NCI-H2227 (cell line): ENCODE results near the gene HLA-DRA.
A peak's percentile ranks its signal among the peaks of the same experiment; 100 is the strongest.
"Not testable (repeated sequence)": the region's sequence is repeated elsewhere in the genome, so short reads cannot be mapped to it uniquely, and the experiment has no call there.

Experiments used
- DNase-seq: peaks from one replicate; lab custom pipeline; 2025; ENCODE audit not compliant: unreplicated experiment; lab: John Stamatoyannopoulos, UW

Gene HLA-DRA

GRCh38 chr6:32430179-32430578 is 9.5 kb upstream of the HLA-DRA start:
- no peak for DNase-seq

DNA sequence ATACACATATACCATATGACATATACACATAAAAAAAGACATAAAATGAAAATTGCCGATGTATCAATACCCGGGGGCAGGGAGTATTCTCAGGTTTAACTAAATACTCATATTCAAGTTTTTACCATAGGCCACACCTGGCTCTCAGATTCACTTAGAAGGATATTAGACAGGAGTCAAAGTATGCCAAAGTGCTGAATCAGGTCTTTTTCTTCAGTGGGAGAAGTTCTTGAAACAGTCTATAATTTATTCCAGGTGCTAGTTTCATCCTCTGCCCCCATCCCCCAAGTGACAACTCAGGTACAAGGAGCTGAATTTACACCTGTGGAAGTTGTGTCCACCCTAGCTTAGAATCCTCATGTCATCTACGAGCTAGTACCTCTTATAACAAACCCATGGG is 8.5 kb upstream of the HLA-DRA start:
- no peak for DNase-seq

DNA sequence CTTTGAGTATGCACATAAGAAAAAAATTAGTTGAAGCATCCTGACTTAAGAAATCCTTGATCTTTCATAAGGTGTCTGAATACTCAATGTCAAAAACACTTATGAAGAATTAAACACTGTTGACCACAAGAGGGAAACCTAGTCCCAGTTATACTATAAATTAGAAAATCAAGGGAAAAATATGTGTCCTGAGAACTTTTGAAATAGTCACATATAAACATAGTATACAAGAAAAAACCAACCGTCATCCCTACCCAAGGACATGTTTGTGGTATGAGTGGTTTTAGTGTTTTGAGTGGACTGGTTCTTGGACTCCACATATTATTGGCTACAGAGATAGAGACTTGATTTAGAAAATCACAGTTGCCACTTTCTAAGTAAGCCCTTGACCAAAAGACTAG is 7.6 kb upstream of the HLA-DRA start:
- DNase-seq: peak; percentile 18

GRCh38 chr6:32433950-32434349 is 5.7 kb upstream of the HLA-DRA start:
- DNase-seq: not testable (repeated sequence)

GRCh38 chr6:32436186-32436585 is 3.5 kb upstream of the HLA-DRA start:
- no peak for DNase-seq

DNA sequence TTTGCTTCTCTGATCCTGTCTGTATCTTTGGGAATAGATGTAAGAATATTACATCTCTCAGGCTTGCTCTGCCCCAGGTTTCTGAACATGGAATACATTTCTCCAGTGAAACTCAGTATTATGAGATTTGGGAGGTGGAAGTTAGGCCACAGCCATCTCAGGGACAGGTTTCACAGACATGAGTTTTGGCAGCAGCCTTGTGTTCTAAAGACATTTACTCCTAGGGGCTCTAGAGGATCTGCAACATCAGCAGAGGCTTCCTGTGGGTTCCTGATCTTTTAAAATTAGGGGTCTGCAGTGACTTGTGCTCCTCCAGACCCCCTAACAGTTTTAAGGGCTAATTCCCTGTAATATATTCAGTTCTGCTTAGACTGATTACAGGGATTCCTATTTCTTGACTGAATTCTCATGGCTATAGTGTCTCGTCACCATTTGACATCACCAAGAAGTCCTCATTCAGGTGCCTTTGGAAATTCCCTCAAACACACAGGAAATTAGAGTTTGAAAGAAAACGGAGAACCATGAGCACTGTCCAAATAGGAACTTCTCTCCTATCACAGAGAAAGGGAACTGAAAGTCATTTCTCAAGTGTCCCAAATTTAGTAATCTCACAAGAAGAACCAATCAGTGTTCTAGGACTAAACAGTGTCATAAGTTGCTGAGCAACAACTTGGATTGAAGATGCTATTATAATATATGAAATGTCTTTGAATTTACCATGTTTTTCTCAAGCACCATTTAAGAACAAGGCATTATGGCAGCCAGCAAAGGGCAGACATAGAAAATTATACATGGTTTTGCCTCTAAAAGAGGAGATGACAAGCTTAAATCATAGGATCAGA is 2.5 kb upstream of the HLA-DRA start:
- no peak for DNase-seq

GRCh38 chr6:32439139-32439538 is 548 bp upstream of the HLA-DRA start:
- no peak for DNase-seq

GRCh38 chr6:32442243-32442667 is 2.6 kb downstream of the HLA-DRA start:
- DNase-seq: no peak

- DNase-seq: no peak
Measured at GRCh38 chr6:32442977-32443552, 3.4 kb downstream of the HLA-DRA start.

DNA sequence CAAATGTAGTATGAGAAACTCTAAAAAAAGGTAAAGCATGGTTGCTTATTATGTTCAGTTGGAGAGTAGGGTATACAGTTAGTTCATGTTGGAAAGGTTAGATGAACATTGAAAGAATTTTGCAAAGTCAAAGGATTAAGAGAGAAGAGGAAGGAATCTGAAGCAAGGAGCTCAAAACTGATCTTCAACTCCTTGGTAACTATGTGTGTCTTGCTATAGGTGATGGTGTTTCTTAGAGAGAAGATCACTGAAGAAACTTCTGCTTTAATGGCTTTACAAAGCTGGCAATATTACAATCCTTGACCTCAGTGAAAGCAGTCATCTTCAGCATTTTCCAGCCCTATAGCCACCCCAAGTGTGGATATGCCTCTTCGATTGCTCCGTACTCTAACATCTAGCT is 4.7 kb downstream of the HLA-DRA start:
- no peak for DNase-seq

DNA sequence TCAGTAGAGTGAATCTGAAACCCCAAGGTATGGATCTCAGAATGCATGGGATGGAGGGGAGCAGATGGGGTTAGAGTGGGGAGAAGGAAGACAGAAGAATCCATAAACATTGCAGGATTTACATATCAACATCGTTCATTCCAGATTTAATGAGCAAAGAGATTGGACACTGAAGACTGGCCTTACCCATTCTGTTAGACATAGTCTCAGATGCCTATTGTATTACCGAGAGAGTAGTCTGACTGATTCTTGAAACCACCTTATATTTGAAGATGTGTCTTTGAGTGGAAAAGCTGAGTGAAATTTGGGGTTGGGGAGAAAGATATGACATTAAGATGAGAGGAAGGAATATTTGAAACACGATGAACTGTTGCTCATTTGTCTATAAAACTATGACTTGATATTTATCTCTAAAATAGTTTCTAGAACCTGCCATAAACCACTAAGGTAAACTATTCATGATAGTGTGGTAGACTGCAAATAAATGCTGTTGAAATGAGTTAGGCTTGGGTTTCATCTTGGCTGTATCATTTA is 5.7 kb downstream of the HLA-DRA start:
- no peak for DNase-seq

GRCh38 chr6:32447932-32448331 is 8.2 kb downstream of the HLA-DRA start:
- DNase-seq: no peak

- no peak for DNase-seq
Measured at GRCh38 chr6:32449088-32449736, 9.5 kb downstream of the HLA-DRA start.

DNA sequence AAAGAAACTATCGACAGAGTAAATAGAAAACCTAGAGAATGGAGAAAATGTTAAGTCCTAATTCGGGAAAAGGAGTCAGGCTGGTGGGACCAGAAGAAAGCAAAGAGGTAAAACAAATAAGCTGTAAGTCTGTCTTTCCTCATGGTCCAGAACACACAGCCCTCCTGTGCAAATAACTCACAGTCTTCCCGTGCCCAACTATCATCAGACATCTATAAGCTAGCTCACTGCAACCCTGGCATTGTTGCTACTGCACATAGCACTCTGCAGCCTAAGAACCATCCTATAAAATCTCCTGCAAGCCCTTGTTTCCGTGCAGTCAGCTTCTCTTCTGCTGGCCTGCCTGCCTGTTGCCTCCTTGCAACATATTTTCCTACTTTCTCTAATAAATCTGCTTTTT is 17.4 kb downstream of the HLA-DRA start:
- no peak for DNase-seq

DNA sequence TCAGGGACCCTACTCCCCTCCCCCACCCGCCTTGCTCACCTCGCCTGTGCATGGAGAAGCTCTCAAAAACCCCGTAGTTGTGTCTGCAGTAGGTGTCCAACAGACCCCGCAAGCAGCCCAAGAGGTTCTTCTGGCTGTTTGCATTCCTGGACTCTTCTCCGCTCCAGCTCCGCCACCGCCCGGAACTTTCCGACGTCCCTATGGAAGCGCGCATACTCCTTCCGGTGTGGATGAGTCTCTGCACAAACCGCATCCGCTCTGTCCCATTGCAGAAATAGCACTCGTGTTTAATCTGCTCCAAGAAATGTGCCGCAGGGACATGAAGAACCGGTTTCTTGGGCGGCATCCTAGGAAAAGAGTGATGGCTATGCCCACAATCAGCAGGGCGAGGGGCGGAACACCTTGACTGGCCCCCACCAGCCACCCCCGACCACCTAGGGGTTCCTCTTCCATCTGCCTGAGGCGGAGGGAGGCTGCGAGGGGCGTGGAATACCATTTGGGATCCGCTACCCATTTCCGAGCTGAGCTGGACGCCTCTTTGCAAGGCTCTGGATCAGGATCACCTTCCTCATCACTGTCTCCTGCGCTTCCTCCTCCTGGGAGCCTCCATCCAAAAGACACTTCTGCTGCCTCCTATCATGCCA is 20.2 kb downstream of the HLA-DRA start:
- peak; percentile 14 for DNase-seq

GRCh38 chr6:32460528-32460927 is 20.8 kb downstream of the HLA-DRA start:
- DNase-seq: no peak

GRCh38 chr6:32461493-32461892 is 21.8 kb downstream of the HLA-DRA start:
- no peak for DNase-seq

DNA sequence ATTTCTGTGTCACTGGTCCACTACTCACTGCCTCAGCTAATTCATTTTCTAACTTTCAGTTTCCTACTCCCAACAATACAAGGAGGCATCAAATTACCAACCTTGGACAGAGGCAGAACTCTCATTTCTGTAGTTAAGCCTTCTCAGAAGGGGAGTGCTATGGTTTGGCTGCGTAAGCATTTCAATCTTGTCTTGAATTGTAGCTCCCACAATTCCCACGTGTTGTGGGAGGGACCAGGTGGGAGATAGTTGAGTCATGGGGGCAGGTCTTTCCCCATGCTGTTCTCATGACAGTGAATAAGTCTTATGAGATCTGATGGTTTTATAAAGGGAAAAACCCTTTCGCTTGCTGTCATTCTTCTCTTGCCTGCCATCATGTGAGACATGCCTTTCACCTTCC is 22.9 kb downstream of the HLA-DRA start:
- no peak for DNase-seq

DNA sequence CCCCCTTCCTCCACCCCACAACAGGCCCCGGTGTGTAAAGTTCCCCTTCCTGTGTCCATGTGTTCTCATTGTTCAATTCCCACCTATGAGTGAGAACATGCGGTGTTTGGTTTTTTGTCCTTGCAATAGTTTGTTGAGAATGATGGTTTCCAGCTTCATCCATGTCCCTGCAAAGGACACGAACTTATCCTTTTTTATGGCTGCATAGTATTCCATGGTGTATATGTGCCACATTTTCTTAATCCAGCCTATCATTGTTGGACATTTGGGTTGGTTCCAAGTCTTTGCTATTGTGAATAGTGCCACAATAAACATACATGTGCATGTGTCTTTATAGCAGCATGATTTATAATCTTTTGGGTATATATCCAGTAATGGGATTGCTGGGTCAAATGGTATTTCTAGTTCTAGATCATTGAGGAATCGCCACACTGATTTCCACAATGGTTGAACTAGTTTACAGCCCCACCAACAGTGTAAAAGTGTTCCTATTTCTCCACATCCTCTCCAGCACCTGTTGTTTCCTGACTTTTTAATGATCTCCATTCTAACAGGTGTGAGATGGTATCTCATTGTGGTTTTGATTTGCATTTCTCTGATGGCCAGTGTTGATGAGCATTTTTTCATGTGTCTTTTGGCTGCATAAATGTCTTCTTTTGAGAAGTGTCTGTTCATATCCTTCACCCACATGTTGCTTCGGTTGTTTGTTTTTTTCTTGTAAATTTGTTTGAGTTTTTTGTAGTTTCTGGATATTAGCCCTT is 28.2 kb downstream of the HLA-DRA start:
- DNase-seq: not testable (repeated sequence)

DNA sequence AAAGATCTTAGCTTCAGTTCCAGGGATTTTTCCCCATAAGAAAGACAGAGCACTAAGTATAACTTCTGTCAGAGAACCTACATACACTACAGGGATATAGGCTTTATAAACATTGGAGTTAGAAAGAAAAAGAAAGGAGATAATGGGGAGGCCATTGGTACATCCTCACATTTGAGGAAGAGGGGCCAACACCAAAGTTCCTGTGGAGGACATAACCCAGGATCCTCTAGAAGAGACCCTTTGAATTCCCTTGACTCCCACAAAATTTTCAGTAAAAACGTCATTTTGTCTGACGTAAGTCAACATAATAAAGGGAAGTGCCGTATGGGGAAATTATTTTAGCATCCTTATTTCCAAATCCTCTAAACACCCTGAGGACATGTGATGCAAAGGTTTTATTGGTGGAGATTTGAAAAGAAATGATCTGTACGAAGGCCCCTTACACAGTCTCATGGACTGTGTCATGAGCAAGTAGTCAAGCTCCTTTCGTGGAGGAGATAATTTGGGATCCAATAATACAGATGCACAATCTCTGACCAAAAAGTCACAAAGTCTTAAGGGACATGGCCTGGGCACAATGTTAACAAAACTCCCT is 33.2 kb downstream of the HLA-DRA start:
- no peak for DNase-seq
